ENCODE results near the gene GRAMD4. TPM values are rescaled to one million over a fixed set of nuclear protein-coding genes. Genes with fewer than 3 reads are reported as not detected.

GRAMD4 gene
- total RNA-seq, 4 donors from 2014 or later: 5.6 to 37.0 (median 15.2) TPM

- Histone ChIP-seq H3K36me3 (no peaks in the 10 kb centered on the region), H3K4me1 (no peaks in the 10 kb centered on the region), H3K4me3 (no peak overlapping the region), H3K9me3 (no peaks in the 10 kb centered on the region), H3K27me3 (no peaks in the 10 kb centered on the region), H3K27ac (no peak overlapping the region)
- DNase-seq: no peak
- TF ChIP-seq POLR2A (IDR thresholded peaks at IDR 0.05): no peak
- no peak for TF ChIP-seq CTCF (IDR thresholded peaks at IDR 0.05)
- intact Hi-C loops (cut with DNase I; ENCODE audit: low total_unique reads): no loop called here
Observed at GRCh38 chr22:46677323-46678002, 57.3 kb downstream of the GRAMD4 start.

- TF ChIP-seq POLR2A (IDR thresholded peaks at IDR 0.05) (no peak), CTCF (IDR thresholded peaks at IDR 0.05) (no peak)
- no peaks in the 10 kb centered on the region for H3K27me3 ChIP-seq
- no peak overlapping the region for H3K27ac ChIP-seq
- H3K4me1 ChIP-seq: no peaks in the 10 kb centered on the region
- H3K4me3 ChIP-seq: no peak overlapping the region
- no peak for DNase-seq
- H3K36me3 ChIP-seq: no peaks in the 10 kb centered on the region
- intact Hi-C loops (cut with DNase I; ENCODE audit: low total_unique reads): no loop called here
- H3K9me3 ChIP-seq: no peaks in the 10 kb centered on the region
Observed at GRCh38 chr22:46678003-46678657, 57.9 kb downstream of the GRAMD4 start.

- H3K27me3 ChIP-seq: no peaks in the 10 kb centered on the region
- no peak for DNase-seq
- no peaks in the 10 kb centered on the region for H3K36me3 ChIP-seq
- H3K4me1 ChIP-seq: no peaks in the 10 kb centered on the region
- H3K4me3 ChIP-seq: no peak overlapping the region
- TF ChIP-seq CTCF (IDR thresholded peaks at IDR 0.05) (no peak), POLR2A (IDR thresholded peaks at IDR 0.05) (no peak)
- no peak overlapping the region for H3K27ac ChIP-seq
- intact Hi-C loops (cut with DNase I; ENCODE audit: low total_unique reads): no loop called here
- no peaks in the 10 kb centered on the region for H3K9me3 ChIP-seq
Observed at GRCh38 chr22:46678785-46679700, 58.9 kb downstream of the GRAMD4 start.

DNA sequence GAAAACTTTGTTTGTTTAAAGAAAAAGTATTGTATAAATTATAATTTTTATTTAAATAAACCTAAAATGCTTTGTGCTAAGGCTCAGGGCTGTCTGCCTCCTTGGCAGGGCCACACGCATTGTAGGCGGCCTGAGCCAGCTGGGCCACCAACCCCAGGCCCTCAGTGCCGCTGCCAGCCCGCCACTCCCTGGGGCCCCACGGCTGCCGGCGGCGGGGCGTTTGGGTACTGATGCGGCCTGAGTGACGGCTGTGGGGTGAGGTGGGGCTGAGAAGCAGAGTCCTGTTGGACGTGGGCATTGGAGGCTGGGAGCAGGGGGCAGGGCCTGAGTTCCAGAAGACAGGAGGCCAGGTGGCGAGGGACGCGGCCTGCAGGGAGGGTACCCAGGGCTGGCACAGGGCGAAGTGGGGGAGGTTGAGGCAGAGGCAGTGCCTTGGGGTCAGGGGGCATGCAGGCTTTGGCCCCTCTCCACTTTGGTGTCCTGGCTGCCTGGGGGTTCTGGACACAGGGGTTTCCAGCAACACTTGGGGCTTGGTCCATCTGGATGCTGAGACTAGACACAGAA, 59.6 kb downstream of the GRAMD4 start:
- Histone ChIP-seq H3K27me3 (no peaks in the 10 kb centered on the region), H3K9me3 (no peaks in the 10 kb centered on the region), H3K27ac (no peak overlapping the region), H3K36me3 (no peaks in the 10 kb centered on the region), H3K4me1 (no peaks in the 10 kb centered on the region), H3K4me3 (no peak overlapping the region)
- DNase-seq: no peak
- no peak for TF ChIP-seq POLR2A (IDR thresholded peaks at IDR 0.05)
- intact Hi-C loops (cut with DNase I; ENCODE audit: low total_unique reads): no loop called here

GRCh38 chr22:46681010-46681409, 60.8 kb downstream of the GRAMD4 start:
- Histone ChIP-seq H3K27ac (no peak overlapping the region), H3K36me3 (no peaks in the 10 kb centered on the region)
- no peak for TF ChIP-seq POLR2A (IDR thresholded peaks at IDR 0.05)
- TF ChIP-seq CTCF (IDR thresholded peaks at IDR 0.05): no peak

More at GRCh38 chr22:46681010-46681409, 60.8 kb downstream of the GRAMD4 start:
- intact Hi-C loops (cut with DNase I; ENCODE audit: low total_unique reads): no loop called here
- Histone ChIP-seq H3K27me3 (no peaks in the 10 kb centered on the region), H3K4me3 (no peak overlapping the region), H3K4me1 (no peaks in the 10 kb centered on the region), H3K9me3 (no peaks in the 10 kb centered on the region)
- DNase-seq: no peak

Data from uterus (tissue), 4 donors.